ENCODE results near the gene LGALS9B. TPM values are rescaled to one million over a fixed set of nuclear protein-coding genes. Genes with fewer than 3 reads are reported as not detected.
"Not testable (repeated sequence)": the region's sequence is repeated elsewhere in the genome, so short reads cannot be mapped to it uniquely, and the experiment has no call there.

LGALS9B gene
- total RNA-seq, 2 donors from 2014 or later, result not detected

GRCh38 chr17:20492971-20493370 is 25.6 kb upstream of the LGALS9B start:
- H3K27me3 ChIP-seq (replicated peaks; ENCODE audit: insufficient read depth); intact Hi-C loops (cut with DNase I); H3K4me3 ChIP-seq; H3K9me3 ChIP-seq; H3K36me3 ChIP-seq; H3K27ac ChIP-seq; H3K4me1 ChIP-seq (replicated peaks); DNase-seq (ENCODE audit: low spot score): not testable (repeated sequence)
- WGBS, result 79% methylated on average over 2 of the region's 8 CpGs

- 71% methylated on average over 1 of the region's 6 CpGs for WGBS
- H3K4me1 ChIP-seq (replicated peaks); DNase-seq (ENCODE audit: low spot score); H3K27ac ChIP-seq; intact Hi-C loops (cut with DNase I); H3K9me3 ChIP-seq; H3K4me3 ChIP-seq; H3K36me3 ChIP-seq; H3K27me3 ChIP-seq (replicated peaks; ENCODE audit: insufficient read depth): not testable (repeated sequence)
These were observed 24.8 kb upstream of the LGALS9B start for GRCh38 chr17:20492099-20492498.

GRCh38 chr17:20484930-20485329 is 17.6 kb upstream of the LGALS9B start:
- DNase-seq (ENCODE audit: low spot score); H3K27ac ChIP-seq; H3K27me3 ChIP-seq (replicated peaks; ENCODE audit: insufficient read depth); intact Hi-C loops (cut with DNase I); H3K36me3 ChIP-seq; H3K4me1 ChIP-seq (replicated peaks); H3K4me3 ChIP-seq; H3K9me3 ChIP-seq: not testable (repeated sequence)
- WGBS, result 36% methylated on average over 6 of the region's 6 CpGs

GRCh38 chr17:20479889-20480591 is 12.7 kb upstream of the LGALS9B start:
- H3K9me3 ChIP-seq; H3K27ac ChIP-seq; H3K4me3 ChIP-seq; intact Hi-C loops (cut with DNase I); H3K27me3 ChIP-seq (replicated peaks; ENCODE audit: insufficient read depth); DNase-seq (ENCODE audit: low spot score); H3K4me1 ChIP-seq (replicated peaks); H3K36me3 ChIP-seq: not testable (repeated sequence)
- 91% methylated on average over 6 of the region's 8 CpGs for WGBS

- intact Hi-C loops (cut with DNase I); H3K27ac ChIP-seq; H3K4me1 ChIP-seq (replicated peaks); H3K36me3 ChIP-seq; H3K27me3 ChIP-seq (replicated peaks; ENCODE audit: insufficient read depth); H3K9me3 ChIP-seq; H3K4me3 ChIP-seq; DNase-seq (ENCODE audit: low spot score): not testable (repeated sequence)
- WGBS, result 38% methylated on average over 4 of the region's 4 CpGs
These were observed 10.2 kb upstream of the LGALS9B start for GRCh38 chr17:20477398-20478071.

- peak; percentile 45 for TF ChIP-seq POLR2AphosphoS5 (IDR thresholded peaks at IDR 0.05)
- H3K27ac ChIP-seq; H3K36me3 ChIP-seq; H3K9me3 ChIP-seq; intact Hi-C loops (cut with DNase I); H3K4me3 ChIP-seq; H3K27me3 ChIP-seq (replicated peaks; ENCODE audit: insufficient read depth); H3K4me1 ChIP-seq (replicated peaks): not testable (repeated sequence)
- peak; percentile 35 for DNase-seq (ENCODE audit: low spot score)
- 43% methylated on average over 8 of the region's 8 CpGs for WGBS
These were observed 7.9 kb upstream of the LGALS9B start for GRCh38 chr17:20475137-20475831.

- H3K36me3 ChIP-seq; H3K9me3 ChIP-seq; H3K27ac ChIP-seq; intact Hi-C loops (cut with DNase I); DNase-seq (ENCODE audit: low spot score); H3K4me1 ChIP-seq (replicated peaks); H3K27me3 ChIP-seq (replicated peaks; ENCODE audit: insufficient read depth); H3K4me3 ChIP-seq: not testable (repeated sequence)
These were observed 6.7 kb upstream of the LGALS9B start for GRCh38 chr17:20474081-20474480.

GRCh38 chr17:20469946-20470345 is 2.6 kb upstream of the LGALS9B start:
- 90% methylated on average over 1 of the region's 4 CpGs for WGBS
- DNase-seq (ENCODE audit: low spot score); H3K36me3 ChIP-seq; H3K27ac ChIP-seq; H3K4me1 ChIP-seq (replicated peaks); H3K27me3 ChIP-seq (replicated peaks; ENCODE audit: insufficient read depth); H3K4me3 ChIP-seq; H3K9me3 ChIP-seq; intact Hi-C loops (cut with DNase I): not testable (repeated sequence)

- intact Hi-C loops (cut with DNase I); DNase-seq (ENCODE audit: low spot score); H3K4me3 ChIP-seq; H3K9me3 ChIP-seq; H3K4me1 ChIP-seq (replicated peaks); H3K27me3 ChIP-seq (replicated peaks; ENCODE audit: insufficient read depth); H3K36me3 ChIP-seq; H3K27ac ChIP-seq: not testable (repeated sequence)
- 20% methylated on average over 1 of the region's 4 CpGs for WGBS
These were observed 1.8 kb upstream of the LGALS9B start for GRCh38 chr17:20469107-20469506.

- intact Hi-C loops (cut with DNase I); H3K9me3 ChIP-seq; H3K27ac ChIP-seq; H3K4me3 ChIP-seq; H3K36me3 ChIP-seq; DNase-seq (ENCODE audit: low spot score); H3K4me1 ChIP-seq (replicated peaks); H3K27me3 ChIP-seq (replicated peaks; ENCODE audit: insufficient read depth): not testable (repeated sequence)
- 52% methylated on average over 3 of the region's 5 CpGs for WGBS
These were observed 340 bp downstream of the LGALS9B start for GRCh38 chr17:20466999-20467398.

GRCh38 chr17:20466553-20466952 is 786 bp downstream of the LGALS9B start:
- H3K4me1 ChIP-seq (replicated peaks); H3K9me3 ChIP-seq; H3K27ac ChIP-seq; DNase-seq (ENCODE audit: low spot score); H3K27me3 ChIP-seq (replicated peaks; ENCODE audit: insufficient read depth); H3K4me3 ChIP-seq; intact Hi-C loops (cut with DNase I); H3K36me3 ChIP-seq: not testable (repeated sequence)
- 60% methylated on average over 1 of the region's 5 CpGs for WGBS

- intact Hi-C loops (cut with DNase I); H3K27me3 ChIP-seq (replicated peaks; ENCODE audit: insufficient read depth); DNase-seq (ENCODE audit: low spot score); H3K9me3 ChIP-seq; H3K4me1 ChIP-seq (replicated peaks); H3K36me3 ChIP-seq; H3K27ac ChIP-seq; H3K4me3 ChIP-seq: not testable (repeated sequence)
- WGBS, result no CpG with 5 or more reads among the region's 12 CpGs
These were observed 1.8 kb downstream of the LGALS9B start for GRCh38 chr17:20465535-20465934.

All from prostate gland (tissue), 2 donors.